ENCODE data around the gene NUP62. TPM values are rescaled to one million over a fixed set of nuclear protein-coding genes. Genes with fewer than 3 reads are reported as not detected.

Gene NUP62
- total RNA-seq, 2 experiments from 2014 or later = 113 to 114 TPM

DNA sequence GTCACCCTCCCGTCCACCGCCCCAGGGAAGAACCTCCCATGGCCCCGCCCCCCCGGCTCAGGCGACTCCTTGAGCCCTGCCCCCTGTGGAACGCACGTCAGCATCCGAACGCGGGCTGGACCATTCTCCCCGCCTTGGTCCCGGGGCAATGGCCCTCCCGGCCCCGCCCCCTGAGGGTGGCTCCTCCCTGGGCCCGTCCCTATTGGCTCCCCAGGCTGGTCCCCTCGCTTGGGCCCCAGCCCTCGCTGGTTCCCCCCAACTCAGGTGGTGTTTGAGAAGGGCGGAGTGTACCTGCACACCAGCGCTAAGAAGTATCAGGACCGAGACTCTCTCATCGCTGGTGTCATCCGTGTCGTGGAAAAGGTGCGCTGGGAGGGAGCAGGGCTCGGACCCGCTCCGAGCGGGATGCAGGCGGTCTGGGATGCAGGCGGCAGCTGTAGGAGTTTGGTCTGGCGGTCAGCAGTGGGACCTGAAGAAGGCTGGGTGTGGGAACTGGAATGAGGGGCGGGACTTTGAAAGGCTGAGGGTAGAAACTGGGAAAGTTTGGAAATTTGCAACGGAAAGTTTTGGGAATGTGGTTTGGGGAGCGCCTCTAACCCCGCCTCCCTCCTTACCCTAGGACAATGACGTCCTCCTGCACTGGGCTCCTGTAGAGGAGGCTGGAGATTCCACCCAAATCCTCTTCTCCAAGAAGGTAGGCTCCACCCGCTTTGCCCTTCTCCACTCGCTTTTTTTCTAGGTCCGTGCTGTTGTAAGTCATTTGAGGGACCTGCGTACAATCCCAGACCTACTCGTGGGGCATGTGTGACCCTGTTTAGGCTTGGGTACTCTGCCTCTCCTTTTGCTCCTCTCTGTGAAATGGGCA is 51.2 kb downstream of the NUP62 start:
- Mint-ChIP-seq H3K36me3 (ENCODE audit: low read depth) (peaks cover 39% of the 10 kb centered on the region), H3K27me3 (no peaks in the 10 kb centered on the region), H3K4me3 (no peak overlapping the region), H3K9me3 (no peaks in the 10 kb centered on the region), H3K4me1 (peaks cover 31% of the 10 kb centered on the region), H3K27ac (no peak overlapping the region)
- peak; percentile 99 for DNase-seq
- POLR2A ChIA-PET = interaction anchor here (1.0 to 3.4 kb wide), 13 partner anchors 8 to 379 kb away, joined by 3 to 39 read pairs (median 8); partner anchors contain the start of genes ATF5, FUZ, IL4I1 and MED25
- CTCF ChIA-PET = interaction anchor here (1.0 kb wide), 1 partner anchor 10 kb away, joined by 3 read pairs; the partner anchor contains the start of gene PNKP

DNA sequence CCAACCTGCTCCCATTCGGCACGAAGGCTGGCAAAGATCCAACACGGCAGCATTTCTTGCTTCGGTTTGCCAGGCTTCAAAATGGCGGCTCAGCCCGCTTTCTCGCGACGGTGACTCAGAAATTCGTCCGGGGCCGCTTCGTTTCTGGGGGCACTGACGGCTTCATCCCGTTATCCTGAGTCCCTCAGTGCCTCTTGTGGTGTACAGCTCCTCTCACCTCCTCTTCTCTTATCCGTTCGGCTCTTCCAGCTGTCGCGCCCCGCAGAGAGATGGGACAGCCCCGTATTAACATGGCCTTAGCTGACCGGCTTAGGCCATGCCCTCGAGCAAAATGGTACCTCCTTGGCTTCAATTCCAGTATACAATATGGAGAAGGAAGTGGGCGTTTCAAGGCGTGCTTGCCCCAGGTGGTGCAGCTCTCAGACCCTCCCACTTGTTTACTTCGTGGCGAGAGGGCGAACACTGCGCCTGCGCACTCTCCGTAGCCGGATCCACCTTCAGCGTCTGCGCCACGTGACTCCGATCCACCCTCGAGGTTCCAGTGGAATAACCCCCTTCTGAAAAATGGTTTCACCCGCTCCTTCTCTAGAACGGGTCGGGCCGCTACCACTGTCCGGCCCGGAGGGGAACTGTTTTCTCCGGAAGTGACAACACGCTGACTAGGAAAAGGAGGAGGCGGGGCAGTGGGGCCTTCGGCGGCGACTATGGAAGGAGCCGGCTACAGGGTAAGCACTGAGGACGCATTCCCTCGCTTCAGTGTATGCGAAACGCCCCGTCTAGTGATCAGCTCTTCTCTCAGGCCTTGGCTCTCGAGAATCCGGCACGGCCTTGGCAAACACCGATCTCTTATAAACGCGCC is 52.1 kb downstream of the NUP62 start, which contains the start of the genes AKT1S1 and TBC1D17:
TSS of gene AKT1S1 (minus strand) at position 336 of the 859 bp plus-strand sequence. CDS start 4,060 bp downstream, outside the sequence.
TSS of gene TBC1D17 (plus strand) at position 683 of the 859 bp plus-strand sequence. CDS start at position 705, 22 bp downstream.
- Mint-ChIP-seq H3K4me1 (peaks cover 32% of the 10 kb centered on the region), H3K27ac (no peak within 1 kb of the TSS), H3K27me3 (no peaks in the 10 kb centered on the region), H3K9me3 (no peaks in the 10 kb centered on the region), H3K36me3 (ENCODE audit: low read depth) (peaks cover 32% of the 10 kb centered on the region), H3K4me3 (no peak within 1 kb of the TSS)
- POLR2A ChIA-PET = interaction anchor here (0.7 to 3.4 kb wide), 17 partner anchors 8 to 381 kb away, joined by 3 to 39 read pairs (median 7); partner anchors contain the start of genes ATF5, FUZ, IL4I1 and MED25
- DNase-seq = peak; percentile 99
- CTCF ChIA-PET = interaction anchor here (1.0 kb wide), 1 partner anchor 9 kb away, joined by 3 read pairs; the partner anchor contains the start of gene PNKP

DNA sequence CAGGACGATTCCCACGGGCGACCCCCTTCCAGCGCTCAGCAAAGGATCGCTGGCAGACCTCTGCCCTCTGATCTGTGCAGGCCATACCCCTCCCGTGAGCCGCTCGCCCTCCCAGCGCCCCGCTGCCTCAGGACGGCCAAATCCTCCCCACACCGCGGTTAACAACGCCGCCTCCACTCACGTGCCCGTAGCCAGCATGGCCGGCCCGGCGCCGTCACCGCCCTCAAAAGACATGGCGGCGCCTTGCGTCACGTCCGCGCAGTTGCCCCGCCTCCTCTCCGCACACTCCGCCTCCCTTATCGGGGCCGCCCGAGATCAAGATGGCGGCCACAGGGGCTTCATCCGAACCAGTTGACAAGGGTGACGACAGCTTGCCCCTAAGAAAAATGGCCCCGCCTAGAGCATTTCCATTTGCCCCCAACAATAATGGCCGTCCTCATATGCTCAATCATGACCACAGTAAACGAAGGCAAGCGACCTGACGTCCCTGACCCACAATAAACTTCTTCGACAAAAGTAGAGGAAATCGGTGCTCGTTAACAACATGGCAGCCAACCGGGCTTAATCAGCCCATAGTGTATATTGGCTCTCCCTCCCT is 52.8 kb downstream of the NUP62 start:
- POLR2A ChIA-PET = interaction anchor here (0.7 to 3.4 kb wide), 18 partner anchors 7 to 381 kb away, joined by 3 to 39 read pairs (median 6); partner anchors contain the start of genes ATF5, FUZ, IL4I1 and MED25

DNA sequence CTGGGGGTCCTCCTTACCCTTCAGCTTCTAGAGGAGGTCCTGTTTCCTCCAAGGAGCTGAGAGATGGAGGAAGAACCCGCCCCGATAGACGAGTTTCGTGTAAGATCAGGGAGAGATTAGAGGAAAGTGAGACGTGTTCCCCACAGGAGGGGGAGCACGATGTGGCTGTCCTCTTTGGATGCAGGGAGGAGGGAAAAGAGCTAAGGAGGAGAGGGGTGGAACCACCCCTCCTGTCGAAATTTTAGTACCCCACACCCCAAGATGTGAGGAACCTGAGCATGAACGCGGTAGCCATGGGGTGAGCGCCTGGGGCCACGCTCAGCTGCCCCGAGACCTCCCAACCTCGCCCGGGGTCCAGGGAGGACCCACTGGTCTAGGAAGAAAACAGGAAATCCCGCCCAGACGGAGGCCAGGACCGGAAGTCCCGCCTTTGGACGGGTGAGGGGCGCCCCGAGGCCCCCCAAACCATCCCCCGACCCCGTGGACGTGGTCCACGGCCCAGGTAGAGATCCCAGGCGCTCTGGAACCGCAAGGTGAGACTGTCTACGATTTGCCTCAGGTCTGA is 53.4 kb downstream of the NUP62 start:
- Mint-ChIP-seq H3K27ac (no peak overlapping the region), H3K36me3 (ENCODE audit: low read depth) (peaks cover 28% of the 10 kb centered on the region), H3K9me3 (no peaks in the 10 kb centered on the region), H3K4me1 (peaks cover 43% of the 10 kb centered on the region), H3K27me3 (no peaks in the 10 kb centered on the region), H3K4me3 (no peak overlapping the region)
- ChIA-PET CTCF (no interaction called here), POLR2A (interaction anchor here (0.8 to 3.4 kb wide), 9 partner anchors 8 to 380 kb away, joined by 3 to 39 read pairs (median 8); partner anchors contain the start of genes ATF5, FUZ, IL4I1 and MED25)
- peak; percentile 67 for DNase-seq

More for the DNA sequence above, 52.8 kb downstream of the NUP62 start:
- DNase-seq = peak; percentile 99
- Mint-ChIP-seq H3K4me3 (no peak overlapping the region), H3K36me3 (ENCODE audit: low read depth) (peaks cover 33% of the 10 kb centered on the region), H3K4me1 (peaks cover 39% of the 10 kb centered on the region), H3K27me3 (no peaks in the 10 kb centered on the region), H3K27ac (no peak overlapping the region), H3K9me3 (no peaks in the 10 kb centered on the region)
- CTCF ChIA-PET = interaction anchor here (1.0 kb wide), 1 partner anchor 9 kb away, joined by 3 read pairs; the partner anchor contains the start of gene PNKP

DNA sequence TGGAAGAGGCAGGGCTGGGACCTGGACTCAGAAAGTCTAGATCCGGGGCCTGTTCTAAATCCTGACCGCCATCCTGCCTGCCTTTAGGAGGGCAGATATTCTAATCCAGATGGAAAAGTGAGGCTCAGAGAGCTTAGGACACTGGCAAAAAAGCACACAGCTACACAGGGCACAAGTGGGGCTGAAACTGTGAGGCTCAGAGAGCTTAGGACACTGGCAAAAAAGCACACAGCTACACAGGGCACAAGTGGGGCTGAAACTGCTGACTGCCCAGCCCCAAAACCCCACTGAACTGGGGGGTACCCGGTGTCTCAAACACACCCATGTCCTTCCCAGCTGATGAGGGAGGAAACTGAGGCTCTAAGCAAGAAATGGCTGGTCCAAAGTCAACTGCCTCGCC is 54.1 kb downstream of the NUP62 start:
- no peaks in the 10 kb centered on the region for H3K9me3 Mint-ChIP-seq
- CTCF ChIA-PET = no interaction called here
- no peak for DNase-seq
- H3K27ac Mint-ChIP-seq = no peak overlapping the region
- no peak overlapping the region for H3K4me3 Mint-ChIP-seq
- H3K4me1 Mint-ChIP-seq = peaks cover 51% of the 10 kb centered on the region
- POLR2A ChIA-PET = interaction anchor here (2.5 to 3.4 kb wide), 3 partner anchors 10 to 62 kb away, joined by 8 to 39 read pairs (median 18); partner anchors contain the start of genes ATF5, FUZ and NUP62
- no peaks in the 10 kb centered on the region for H3K27me3 Mint-ChIP-seq
- peaks cover 21% of the 10 kb centered on the region for H3K36me3 Mint-ChIP-seq (ENCODE audit: low read depth)

DNA sequence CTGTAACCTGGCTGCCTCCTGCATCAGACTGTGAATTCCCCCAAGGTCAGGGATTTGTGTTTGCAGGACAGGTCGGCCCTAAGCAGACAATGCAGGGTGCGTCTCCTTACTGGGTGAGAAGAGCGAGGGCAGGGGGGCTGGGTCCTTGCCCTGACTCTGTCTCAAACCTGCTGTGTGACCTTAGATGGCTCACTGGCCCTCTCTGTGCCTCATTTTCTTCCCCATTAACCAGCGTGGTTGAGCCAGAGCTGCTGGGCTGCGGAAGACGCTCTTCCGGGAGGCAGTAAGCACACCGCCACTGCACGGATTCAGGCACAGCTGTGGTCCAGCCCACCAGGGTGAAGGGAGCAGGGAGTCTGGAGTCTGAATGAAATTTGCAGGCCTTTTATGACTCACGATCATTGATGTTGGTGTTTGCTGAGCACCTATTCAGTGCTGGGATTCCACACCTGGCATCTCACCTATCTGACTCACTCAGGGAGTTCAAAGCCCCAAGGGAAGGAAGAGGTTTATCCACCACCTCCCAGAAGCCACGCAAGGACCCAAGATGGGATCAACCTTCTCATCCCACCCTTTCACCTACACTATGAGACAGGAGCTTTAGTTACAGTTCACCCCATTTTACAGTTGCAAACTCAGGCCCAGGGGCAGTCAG is 54.7 kb downstream of the NUP62 start:
- Mint-ChIP-seq H3K9me3 (no peaks in the 10 kb centered on the region), H3K4me1 (peaks cover 51% of the 10 kb centered on the region), H3K36me3 (ENCODE audit: low read depth) (peaks cover 19% of the 10 kb centered on the region), H3K27ac (peak overlapping the region; percentile 36), H3K27me3 (no peaks in the 10 kb centered on the region), H3K4me3 (no peak overlapping the region)
- DNase-seq = no peak
- ChIA-PET POLR2A (interaction anchor here (3.4 kb wide), 1 partner anchor 9 kb away, joined by 18 read pairs; no protein-coding TSS in a partner anchor), CTCF (no interaction called here)

DNA sequence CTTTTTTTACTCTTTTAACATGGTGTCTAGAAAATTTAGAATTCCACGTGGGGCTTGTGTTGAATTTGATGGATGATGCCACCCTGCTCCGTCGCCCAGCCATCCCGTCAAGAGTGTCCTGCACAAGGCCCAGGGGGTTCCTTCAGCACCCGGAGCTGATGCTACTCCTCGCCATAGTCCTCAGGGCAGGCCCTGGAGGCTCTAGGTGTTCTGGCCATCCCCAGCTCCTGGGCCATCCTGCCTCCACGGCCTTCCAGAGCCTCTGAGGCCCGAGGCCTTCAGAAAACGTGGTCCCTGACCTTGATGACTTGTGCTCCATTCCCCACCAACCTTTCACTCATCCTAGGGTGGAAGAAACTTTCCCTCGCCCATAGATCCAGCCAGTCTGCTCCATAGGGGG is 55.5 kb downstream of the NUP62 start:
- no peak for DNase-seq
- Mint-ChIP-seq H3K36me3 (ENCODE audit: low read depth) (peaks cover 12% of the 10 kb centered on the region), H3K9me3 (no peaks in the 10 kb centered on the region), H3K27me3 (no peaks in the 10 kb centered on the region), H3K4me3 (no peak overlapping the region), H3K27ac (no peak overlapping the region), H3K4me1 (peaks cover 44% of the 10 kb centered on the region)
- POLR2A ChIA-PET = no interaction called here
- CTCF ChIA-PET = no interaction called here

DNA sequence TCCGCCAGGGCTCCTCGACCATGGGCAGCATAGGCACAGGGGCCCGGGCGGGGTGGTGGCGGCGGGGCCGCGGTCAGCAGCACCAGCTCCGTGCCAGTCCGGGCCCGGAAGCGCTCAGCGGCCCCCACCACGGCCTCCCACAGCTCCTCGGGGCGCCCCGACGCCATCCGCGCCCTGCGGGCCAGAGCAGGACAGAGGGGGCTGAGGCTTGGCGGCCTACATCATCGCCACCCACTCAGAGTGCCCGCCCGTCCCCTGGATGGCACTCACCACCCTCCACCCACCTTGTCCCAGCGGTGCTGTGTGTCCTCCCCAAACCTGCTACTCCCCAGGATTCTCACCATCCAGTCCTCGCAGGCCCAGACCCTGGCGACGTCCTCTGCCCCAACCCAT is 56.2 kb downstream of the NUP62 start:
- DNase-seq = no peak
- Mint-ChIP-seq H3K4me3 (no peak overlapping the region), H3K9me3 (no peaks in the 10 kb centered on the region), H3K27ac (no peak overlapping the region), H3K27me3 (no peaks in the 10 kb centered on the region), H3K36me3 (ENCODE audit: low read depth) (peaks cover 9% of the 10 kb centered on the region), H3K4me1 (peaks cover 37% of the 10 kb centered on the region)
- ChIA-PET CTCF (no interaction called here), POLR2A (no interaction called here)

DNA sequence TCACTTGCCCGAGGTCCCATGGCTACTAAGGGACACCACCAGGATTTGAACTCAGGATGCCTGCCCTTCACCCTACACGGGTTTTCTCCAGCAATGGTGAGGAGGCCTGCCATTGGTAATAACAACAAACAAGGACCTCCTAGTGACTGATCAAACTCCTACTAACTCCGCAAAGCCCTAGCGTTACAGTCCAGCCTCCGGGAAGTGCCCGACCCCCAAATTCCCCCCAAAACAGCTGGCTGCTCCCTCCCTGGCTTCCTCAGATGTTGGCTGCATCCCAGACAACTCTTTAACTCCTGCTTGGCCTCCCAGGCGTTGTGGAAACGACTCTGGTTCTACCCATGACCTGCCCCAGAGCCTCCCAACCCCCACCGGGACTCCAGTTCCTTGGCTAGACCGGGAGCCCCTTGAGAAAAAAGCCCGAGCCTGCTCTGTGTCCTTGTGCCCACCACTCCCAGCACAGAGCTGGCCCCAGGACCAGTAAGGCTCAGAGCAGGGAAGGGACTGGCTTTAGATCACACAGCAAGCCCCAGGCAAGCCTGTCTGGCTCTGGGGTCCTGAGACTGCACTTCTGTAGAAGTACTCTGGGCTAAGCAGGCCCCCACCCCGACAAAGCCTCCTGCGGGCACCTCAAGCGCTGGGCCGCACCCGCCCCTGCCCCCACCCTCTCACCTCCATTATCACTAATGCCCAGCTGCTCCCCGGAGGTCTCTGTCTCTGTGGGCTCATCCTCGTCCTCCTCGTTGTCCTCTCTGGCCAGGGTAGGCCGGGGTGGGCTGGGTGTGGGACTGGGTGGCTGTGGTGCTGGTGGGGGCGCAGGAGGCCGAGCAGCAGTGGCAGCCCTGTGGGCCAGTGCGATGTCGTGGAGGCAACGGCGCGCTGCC is 56.8 kb downstream of the NUP62 start:
- no peak for DNase-seq
- H3K4me3 Mint-ChIP-seq = no peak overlapping the region
- POLR2A ChIA-PET = no interaction called here
- H3K27ac Mint-ChIP-seq = peak overlapping the region; percentile 73
- CTCF ChIA-PET = no interaction called here
- H3K4me1 Mint-ChIP-seq = peaks cover 34% of the 10 kb centered on the region
- no peaks in the 10 kb centered on the region for H3K9me3 Mint-ChIP-seq
- peaks cover 7% of the 10 kb centered on the region for H3K36me3 Mint-ChIP-seq (ENCODE audit: low read depth)
- H3K27me3 Mint-ChIP-seq = no peaks in the 10 kb centered on the region

DNA sequence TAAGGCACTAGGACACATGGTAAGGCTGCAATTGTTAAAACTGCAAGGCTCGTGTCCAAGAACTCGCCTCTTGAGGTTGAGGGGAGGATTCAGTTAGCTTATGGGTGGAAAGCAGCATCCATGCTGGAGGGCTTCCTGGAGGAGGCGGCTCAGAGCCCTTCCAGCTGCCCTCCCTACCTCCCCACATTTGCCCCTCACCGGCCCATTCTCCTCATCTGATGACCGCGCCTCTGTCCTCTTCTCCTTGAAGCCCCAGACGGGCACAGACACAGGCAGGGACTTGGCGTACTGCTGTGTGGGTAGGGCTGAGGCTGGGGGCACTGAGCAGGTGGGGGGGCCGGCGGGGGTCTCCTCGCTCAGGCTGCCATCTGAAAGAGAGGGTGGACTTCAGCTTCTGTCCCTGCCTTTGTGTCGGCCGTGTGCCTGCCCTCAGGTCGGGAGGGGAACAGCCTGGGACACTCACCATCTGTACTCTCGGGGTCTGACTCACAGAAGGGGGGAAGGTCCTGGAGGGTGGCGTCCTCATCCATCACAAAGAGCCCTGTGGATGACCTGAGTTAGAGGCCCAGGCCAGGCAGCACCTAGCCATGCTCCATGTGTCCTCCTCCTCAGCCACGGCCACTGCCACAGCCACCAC is 57.8 kb downstream of the NUP62 start:
- H3K27ac Mint-ChIP-seq = peak overlapping the region; percentile 73
- no peak for DNase-seq
- H3K9me3 Mint-ChIP-seq = no peaks in the 10 kb centered on the region
- H3K36me3 Mint-ChIP-seq (ENCODE audit: low read depth) = peaks cover 13% of the 10 kb centered on the region
- ChIA-PET POLR2A (no interaction called here), CTCF (no interaction called here)
- peak overlapping the region; percentile 49 for H3K4me3 Mint-ChIP-seq
- H3K27me3 Mint-ChIP-seq = no peaks in the 10 kb centered on the region
- peaks cover 38% of the 10 kb centered on the region for H3K4me1 Mint-ChIP-seq

All from activated CD4-positive, alpha-beta memory T cell treated with anti-CD3 and anti-CD28 coated beads, Interleukin-2, amount 10 ng/mL, durations not matched to agents 7 days and 5 days (primary cell).